Head of caudate nucleus (tissue), 42 donors: Measurements from ENCODE around the gene MTHFD1.

Source experiments
- DNase-seq, 42 donors: peaks; one replicate each; pipeline versions ENCODE4 v3.0.0 to v3.0.0-alpha.2; 2020 to 2021; ENCODE audit warnings: mixed read lengths in 7 of 42
- intact Hi-C: fragments of 100-400 bp; cut with DNase I; formaldehyde crosslinking; loops from one replicate; pipeline ENCODE4 v1.15.0; 2022

MTHFD1 gene

DNA sequence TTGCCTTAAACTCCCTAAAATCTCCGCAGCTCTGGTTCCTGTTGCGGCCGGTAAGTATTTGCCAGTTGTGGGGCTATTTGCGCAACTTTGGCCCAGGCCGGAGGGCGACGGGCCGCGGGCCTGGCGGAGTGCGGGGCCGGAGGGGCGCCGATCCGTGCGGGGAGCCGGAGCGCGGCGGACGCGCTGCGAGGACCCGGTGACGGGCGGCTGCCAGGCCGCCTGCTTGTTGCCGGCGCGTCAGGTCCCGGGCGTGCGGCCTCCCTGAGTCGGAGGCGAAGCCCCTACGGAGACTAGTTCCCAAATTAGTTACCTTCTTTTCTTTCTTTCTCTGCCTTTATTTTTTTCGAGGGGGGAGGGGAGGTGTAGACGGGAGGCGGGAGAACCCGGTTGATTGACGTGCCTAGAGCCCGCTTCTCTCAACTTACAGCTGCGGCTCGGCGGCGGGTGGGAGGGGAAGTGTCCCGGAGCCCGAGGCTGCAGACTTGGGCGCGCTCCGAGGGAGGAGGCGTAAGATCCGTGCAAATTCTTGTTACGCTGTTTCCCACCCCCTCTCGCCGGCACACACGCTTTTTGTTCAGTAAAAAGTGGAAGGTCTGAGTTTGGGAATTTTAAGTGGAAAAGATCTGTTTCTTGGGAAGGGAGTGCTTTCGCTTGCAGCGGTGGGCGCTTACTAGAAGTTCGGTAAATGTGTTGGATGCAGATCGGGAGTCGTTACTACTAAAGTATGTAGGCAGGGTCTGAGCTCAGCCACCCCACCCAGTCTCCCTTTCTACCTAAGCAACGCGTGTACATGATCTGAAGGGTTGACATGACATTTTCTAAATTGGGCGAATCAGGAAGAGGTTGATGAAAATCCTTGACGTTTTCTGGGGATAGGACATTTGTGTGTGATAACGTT, 117.0 kb downstream of the MTHFD1 start:
- peak; percentile 76 to 97 (median 91) for DNase-seq
- intact Hi-C loops: loop anchor here (2.0 to 10.0 kb wide), 3 partner anchors 36 to 160 kb away; partner anchors contain the start of gene HSPA2

DNA sequence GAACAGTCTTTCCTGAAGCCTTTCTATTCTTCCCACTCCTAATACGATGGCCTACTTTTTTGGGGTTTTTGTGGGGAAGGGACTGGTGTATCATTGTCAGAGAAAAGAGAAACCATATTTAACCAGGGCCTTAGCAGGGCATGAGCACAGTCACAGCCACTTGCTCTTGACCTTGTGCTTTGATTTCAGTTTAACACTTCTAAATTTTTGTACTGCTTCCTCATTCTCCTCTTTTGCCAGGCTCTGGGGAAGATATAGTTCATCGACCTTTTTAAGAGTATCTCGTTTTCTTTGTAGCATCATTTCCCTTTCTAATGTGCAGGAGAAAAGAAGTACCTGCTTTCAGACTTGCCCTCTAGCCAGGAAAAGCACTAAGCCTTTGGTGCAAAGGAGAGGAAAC, 118.6 kb downstream of the MTHFD1 start:
- intact Hi-C loops: loop anchor here (10.0 kb wide), 1 partner anchor 162 kb away; no protein-coding TSS in a partner anchor
- DNase-seq: no peak

DNA sequence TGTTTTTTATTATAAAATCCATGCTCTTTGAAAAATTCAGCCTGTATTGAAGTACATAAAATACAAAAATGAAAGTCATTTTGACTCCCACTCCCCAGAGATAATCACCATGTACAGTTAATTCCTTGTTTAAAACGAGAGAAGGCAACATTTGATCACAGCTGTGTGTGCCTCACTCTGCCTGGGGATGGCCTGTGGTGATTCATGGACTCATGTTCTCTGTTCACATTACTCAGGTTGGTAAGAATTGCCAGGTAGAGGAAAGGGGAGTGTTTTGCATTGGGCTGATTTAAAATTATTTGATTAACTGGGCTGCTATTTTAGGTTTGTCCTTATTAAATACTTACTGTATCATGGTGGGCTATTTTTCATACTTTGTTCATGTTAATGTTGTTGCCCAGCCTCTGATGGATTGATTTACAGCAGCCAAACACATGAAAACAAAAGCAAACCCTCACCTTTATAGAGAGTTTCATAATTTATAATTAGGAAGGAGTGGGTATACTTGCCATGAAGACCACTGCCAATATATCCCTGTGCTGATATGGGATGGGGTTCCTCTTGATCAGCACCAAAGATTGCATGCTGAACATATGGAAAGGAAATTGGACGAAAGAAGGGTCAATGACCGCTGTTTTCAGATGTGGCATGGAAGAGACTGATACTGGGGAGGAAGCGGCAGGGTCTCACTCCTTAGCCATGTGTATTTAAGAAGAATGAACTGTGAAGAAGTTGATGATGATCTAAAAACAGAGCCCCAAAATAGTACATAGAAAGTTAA, 119.4 kb downstream of the MTHFD1 start:
- peak in 2 of 42 donors; percentile 12 to 27 for DNase-seq
- intact Hi-C loops: loop anchor here (10.0 kb wide), 1 partner anchor 163 kb away; no protein-coding TSS in a partner anchor

DNA sequence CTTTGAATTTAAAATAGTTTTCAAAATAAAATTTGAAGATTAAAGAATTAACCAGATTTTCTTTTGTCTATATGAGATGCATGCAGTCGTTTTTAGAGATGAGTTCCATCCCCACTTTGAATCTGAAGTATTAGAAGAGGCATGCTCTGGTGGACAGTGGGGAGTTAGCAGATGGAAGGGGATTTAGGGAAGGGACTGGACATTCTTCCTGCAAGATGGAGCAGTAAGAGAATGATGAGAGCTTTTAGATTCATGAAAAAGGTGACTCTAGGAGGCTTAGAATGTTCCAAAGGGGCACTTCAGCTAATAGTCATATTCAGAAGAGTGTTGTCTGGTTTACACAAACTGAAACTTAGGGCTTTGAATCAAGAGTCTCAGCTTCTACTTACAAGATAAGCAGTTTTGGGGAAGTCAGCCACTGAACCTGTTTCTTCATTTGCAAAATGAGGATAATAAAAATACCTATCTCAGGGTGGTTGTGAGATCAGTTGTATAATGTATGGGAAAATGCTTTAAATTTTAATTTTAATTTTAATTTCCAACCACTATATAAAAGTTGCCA, 120.1 kb downstream of the MTHFD1 start:
- DNase-seq: no peak
- intact Hi-C loops: loop anchor here (10.0 kb wide), 1 partner anchor 163 kb away; no protein-coding TSS in a partner anchor

DNA sequence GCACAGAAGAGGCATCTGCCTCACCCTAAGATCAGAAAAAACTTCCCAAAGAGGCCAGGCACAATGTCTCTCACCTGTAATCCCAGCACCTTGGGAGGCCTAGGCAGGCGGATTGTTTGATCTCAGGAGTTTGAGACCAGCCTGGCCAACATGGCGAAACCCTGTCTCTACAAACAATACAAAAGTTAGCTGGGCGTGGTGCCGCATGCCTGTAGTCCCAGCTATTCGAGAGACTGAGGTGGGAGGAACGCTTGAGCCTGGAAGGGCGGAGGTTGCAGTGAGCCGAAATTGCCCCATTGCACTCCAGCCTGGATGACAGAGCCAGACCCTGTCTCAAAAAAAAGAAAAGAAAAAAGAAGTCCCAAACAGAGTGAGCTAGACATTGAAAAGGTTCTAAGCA, 120.9 kb downstream of the MTHFD1 start:
- intact Hi-C loops: loop anchor here (10.0 kb wide), 1 partner anchor 164 kb away; no protein-coding TSS in a partner anchor

More for the DNA sequence above, 120.9 kb downstream of the MTHFD1 start:
- DNase-seq: no peak
